Mucosa of rectum (tissue), 2 donors: ENCODE results near the gene PHKG2.

Experiments
- H3K27ac ChIP-seq, 2 donors: one replicate each; pipeline ENCODE4 v1.7.0; 2013; ENCODE audit warnings: inconsistent platforms in 2 of 2, low read depth in 2 of 2, low read length in 2 of 2
- H3K27me3 ChIP-seq, 2 donors: one replicate each; pipeline ENCODE4 v1.7.0; 2013; ENCODE audit warnings: low read length in 2 of 2; ENCODE audit not compliant: control insufficient read depth in 2 of 2, insufficient read depth in 2 of 2
- H3K36me3 ChIP-seq, 2 donors: one replicate each; pipeline ENCODE4 v1.7.0; 2013; ENCODE audit warnings: low read length in 2 of 2; ENCODE audit not compliant: control insufficient read depth in 2 of 2, insufficient read depth in 2 of 2
- H3K4me1 ChIP-seq, 2 donors: one replicate each; pipeline ENCODE4 v1.7.0; 2013; ENCODE audit warnings: low read length in 2 of 2, mild to moderate bottlenecking in 1 of 2; ENCODE audit not compliant: control insufficient read depth in 2 of 2, insufficient read depth in 2 of 2
- H3K4me3 ChIP-seq, 2 donors: one replicate each; pipeline ENCODE4 v1.7.0; 2013; ENCODE audit warnings: low read length in 2 of 2
- H3K9ac ChIP-seq, 2 donors: one replicate each; pipeline ENCODE4 v1.7.0; 2013; ENCODE audit warnings: low read length in 2 of 2, low read depth in 1 of 2, mild to moderate bottlenecking in 1 of 2
- H3K9me3 ChIP-seq, 2 donors: one replicate each; pipeline ENCODE4 v1.7.0; 2013; ENCODE audit warnings: low read length in 2 of 2; ENCODE audit not compliant: control insufficient read depth in 2 of 2
- donor health status: healthy.
- donor health status: Normal muscosa, but diverticular disease.

PHKG2 gene

GRCh38 chr16:30794634-30795033 lies 46.4 kb downstream of the PHKG2 start:
- H3K4me3 ChIP-seq = no peak overlapping the region
- H3K9ac ChIP-seq = no peak overlapping the region
- no peaks in the 10 kb centered on the region for H3K27me3 ChIP-seq
- no peaks in the 10 kb centered on the region for H3K4me1 ChIP-seq
- H3K27ac ChIP-seq = no peak overlapping the region
- no peaks in the 10 kb centered on the region for H3K9me3 ChIP-seq
- no peaks in the 10 kb centered on the region for H3K36me3 ChIP-seq

GRCh38 chr16:30797670-30798309 lies 49.6 kb downstream of the PHKG2 start:
- H3K4me1 ChIP-seq = no peaks in the 10 kb centered on the region
- no peak overlapping the region for H3K27ac ChIP-seq
- H3K27me3 ChIP-seq = no peaks in the 10 kb centered on the region
- H3K9ac ChIP-seq = no peak overlapping the region
- no peaks in the 10 kb centered on the region for H3K9me3 ChIP-seq
- no peaks in the 10 kb centered on the region for H3K36me3 ChIP-seq
- H3K4me3 ChIP-seq = no peak overlapping the region
